ENCODE measurements around the gene MCC.

The MCC gene

DNA sequence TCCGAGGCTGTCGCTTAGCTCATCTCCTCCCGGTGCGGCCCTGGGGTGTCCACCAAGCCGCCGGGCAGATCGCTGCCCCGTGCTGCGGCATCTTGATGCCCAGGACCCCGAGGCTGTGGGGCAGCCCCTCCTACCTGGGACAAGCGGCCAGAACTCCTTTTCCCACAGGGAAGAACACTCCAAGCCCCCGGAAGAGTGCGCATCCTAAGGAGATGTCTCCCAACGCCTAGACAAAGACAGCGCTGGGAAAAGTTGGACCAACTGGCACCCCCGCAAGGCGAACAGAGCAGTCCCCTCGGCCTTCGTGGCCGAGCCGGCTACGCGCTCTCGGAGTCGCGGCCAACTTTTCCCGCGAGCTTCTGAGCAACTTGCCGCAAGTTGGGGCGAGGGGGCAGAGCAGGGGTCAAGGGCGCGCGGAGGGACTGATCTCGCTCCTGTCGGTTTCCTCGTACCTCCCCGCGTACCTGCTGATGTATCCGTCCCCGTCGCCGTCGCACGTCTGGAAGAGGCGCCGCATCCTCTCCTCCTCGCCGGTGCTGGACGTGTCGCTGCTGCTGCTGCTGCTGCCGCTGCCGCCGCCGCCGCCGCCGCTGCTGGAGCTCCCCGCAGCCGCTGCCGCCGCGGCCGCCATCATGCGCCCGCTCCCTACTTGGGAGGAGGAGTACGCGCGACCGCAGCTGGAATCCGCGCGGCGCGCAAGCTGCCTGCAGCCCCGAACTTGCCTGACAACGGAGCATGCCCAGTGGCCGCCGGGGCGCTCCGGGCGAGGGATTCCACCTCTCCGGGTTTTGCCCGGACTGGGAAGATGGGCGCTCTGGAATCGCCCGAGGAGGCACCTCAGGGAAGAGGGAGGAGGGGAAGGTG, at the start of gene MCC:
TSS of gene MCC (minus strand) at position 673 of the 864 bp plus-strand sequence.
- Histone ChIP-seq H3K9ac (ENCODE audit: low read depth in 1 of 2, low read length in 2 of 2) (peak within 1 kb of the TSS; percentile 3 to 36), H3K36me3 (ENCODE audit: control insufficient read depth in 2 of 2, insufficient read depth in 2 of 2, low read length in 2 of 2) (no peaks in the 10 kb centered on the region), H3K4me3 (ENCODE audit: low read length in 2 of 2) (peak within 1 kb of the TSS; percentile 63 to 72), H3K9me3 (ENCODE audit: control insufficient read depth in 2 of 2, low read length in 2 of 2) (peaks cover 5 to 7% of the 10 kb centered on the region in 2 donors), H3K27ac (ENCODE audit: low read depth in 2 of 2, low read length in 2 of 2) (no peak within 1 kb of the TSS), H3K27me3 (ENCODE audit: control insufficient read depth in 2 of 2, insufficient read depth in 2 of 2, low read length in 2 of 2) (peaks cover 27 to 31% of the 10 kb centered on the region in 2 donors), H3K4me1 (ENCODE audit: control insufficient read depth in 2 of 2, insufficient read depth in 2 of 2, low read length in 2 of 2) (peaks cover 5 to 9% of the 10 kb centered on the region in 2 donors)

DNA sequence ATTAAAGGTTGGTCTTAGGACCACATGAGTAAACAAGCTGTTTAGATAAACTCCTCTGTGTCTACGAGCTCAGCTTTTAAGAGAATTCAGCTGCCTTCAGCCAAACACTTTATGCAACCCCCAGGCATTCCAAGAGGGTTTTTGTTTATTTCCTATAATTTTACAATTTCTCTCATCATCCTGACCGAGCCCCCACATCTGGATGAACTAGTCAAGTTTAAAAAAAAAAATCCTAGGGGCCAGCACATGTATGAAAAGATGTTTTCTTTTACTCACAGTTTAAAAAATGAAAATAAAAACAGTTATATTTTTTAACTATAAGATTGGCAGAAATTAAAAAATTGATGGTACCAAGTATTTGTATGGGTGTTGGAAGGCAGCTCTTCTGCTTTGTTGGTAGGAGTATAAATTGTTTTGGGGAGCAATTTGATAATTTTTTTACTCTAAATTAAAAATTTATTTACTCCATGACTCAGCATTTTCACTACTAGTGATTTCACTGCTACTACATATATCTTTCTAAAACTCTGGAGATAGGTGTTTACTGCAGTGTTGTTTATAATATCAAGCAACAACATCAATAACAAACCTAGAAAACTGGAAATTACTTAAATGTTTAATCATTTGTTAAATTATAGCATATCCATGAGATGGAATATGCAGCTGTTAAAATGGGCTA, 43.4 kb upstream of the MCC start:
- H3K36me3 ChIP-seq (ENCODE audit: control insufficient read depth in 2 of 2, insufficient read depth in 2 of 2, low read length in 2 of 2): peaks cover 7 to 30% of the 10 kb centered on the region in 2 donors
- H3K27ac ChIP-seq (ENCODE audit: low read depth in 2 of 2, low read length in 2 of 2): no peak overlapping the region
- H3K9me3 ChIP-seq (ENCODE audit: control insufficient read depth in 2 of 2, low read length in 2 of 2): peaks cover 4 to 9% of the 10 kb centered on the region in 2 donors
- H3K4me3 ChIP-seq (ENCODE audit: low read length in 2 of 2): no peak overlapping the region
- no peaks in the 10 kb centered on the region for H3K27me3 ChIP-seq (ENCODE audit: control insufficient read depth in 2 of 2, insufficient read depth in 2 of 2, low read length in 2 of 2)
- H3K4me1 ChIP-seq (ENCODE audit: control insufficient read depth in 2 of 2, insufficient read depth in 2 of 2, low read length in 2 of 2): no peaks in the 10 kb centered on the region
- no peak overlapping the region for H3K9ac ChIP-seq (ENCODE audit: low read depth in 1 of 2, low read length in 2 of 2)

DNA sequence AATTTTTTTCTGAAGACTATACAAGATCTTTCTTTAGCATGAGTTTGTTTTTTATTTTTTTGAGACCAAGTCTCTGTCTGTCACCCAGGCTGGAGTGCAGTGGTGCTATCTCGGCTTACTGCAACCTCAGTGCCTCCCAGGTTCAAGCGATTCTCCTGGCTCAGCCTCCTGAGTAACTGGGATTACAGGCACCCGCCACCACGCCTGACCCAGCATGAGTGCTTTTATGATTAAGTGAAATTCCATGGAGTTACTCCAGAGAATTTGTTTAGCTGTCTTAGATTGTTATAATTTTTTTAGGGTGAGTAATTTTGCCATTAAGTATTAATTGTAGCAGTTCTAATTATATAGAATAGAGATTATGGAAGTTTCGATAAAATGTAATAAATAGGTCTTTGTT, 39.5 kb upstream of the MCC start:
- H3K36me3 ChIP-seq (ENCODE audit: control insufficient read depth in 2 of 2, insufficient read depth in 2 of 2, low read length in 2 of 2): peaks cover under 1 to 7% of the 10 kb centered on the region in 2 donors
- no peaks in the 10 kb centered on the region for H3K27me3 ChIP-seq (ENCODE audit: control insufficient read depth in 2 of 2, insufficient read depth in 2 of 2, low read length in 2 of 2)
- H3K4me1 ChIP-seq (ENCODE audit: control insufficient read depth in 2 of 2, insufficient read depth in 2 of 2, low read length in 2 of 2): no peaks in the 10 kb centered on the region
- no peak overlapping the region for H3K9ac ChIP-seq (ENCODE audit: low read depth in 1 of 2, low read length in 2 of 2)
- no peak overlapping the region for H3K27ac ChIP-seq (ENCODE audit: low read depth in 2 of 2, low read length in 2 of 2)
- H3K9me3 ChIP-seq (ENCODE audit: control insufficient read depth in 2 of 2, low read length in 2 of 2): peaks cover 4 to 9% of the 10 kb centered on the region in 2 donors
- H3K4me3 ChIP-seq (ENCODE audit: low read length in 2 of 2): no peak overlapping the region

DNA sequence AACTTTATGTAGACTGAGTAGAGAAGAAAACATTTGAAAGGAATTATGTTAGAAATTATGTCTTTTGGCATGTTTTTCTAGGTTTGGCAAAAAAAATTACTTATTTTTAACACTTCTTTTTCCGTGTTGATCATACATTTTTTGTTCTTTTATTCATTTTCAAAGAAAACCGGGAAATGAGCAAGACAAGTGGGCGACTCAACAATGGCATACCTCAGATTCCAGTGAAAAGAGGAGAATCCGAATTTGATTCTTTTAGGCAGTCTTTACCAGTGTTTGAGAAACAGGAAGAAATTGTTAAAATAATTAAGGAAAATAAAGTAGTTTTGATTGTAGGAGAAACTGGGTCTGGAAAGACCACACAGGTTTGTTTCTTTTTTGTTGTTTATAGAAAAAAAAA, 38.2 kb upstream of the MCC start:
- Histone ChIP-seq H3K4me3 (ENCODE audit: low read length in 2 of 2) (no peak overlapping the region), H3K36me3 (ENCODE audit: control insufficient read depth in 2 of 2, insufficient read depth in 2 of 2, low read length in 2 of 2) (peaks cover 0 to 7% of the 10 kb centered on the region in 2 donors), H3K9me3 (ENCODE audit: control insufficient read depth in 2 of 2, low read length in 2 of 2) (peaks cover 0 to 6% of the 10 kb centered on the region in 2 donors), H3K27me3 (ENCODE audit: control insufficient read depth in 2 of 2, insufficient read depth in 2 of 2, low read length in 2 of 2) (no peaks in the 10 kb centered on the region), H3K9ac (ENCODE audit: low read depth in 1 of 2, low read length in 2 of 2) (no peak overlapping the region), H3K27ac (ENCODE audit: low read depth in 2 of 2, low read length in 2 of 2) (no peak overlapping the region), H3K4me1 (ENCODE audit: control insufficient read depth in 2 of 2, insufficient read depth in 2 of 2, low read length in 2 of 2) (no peaks in the 10 kb centered on the region)

DNA sequence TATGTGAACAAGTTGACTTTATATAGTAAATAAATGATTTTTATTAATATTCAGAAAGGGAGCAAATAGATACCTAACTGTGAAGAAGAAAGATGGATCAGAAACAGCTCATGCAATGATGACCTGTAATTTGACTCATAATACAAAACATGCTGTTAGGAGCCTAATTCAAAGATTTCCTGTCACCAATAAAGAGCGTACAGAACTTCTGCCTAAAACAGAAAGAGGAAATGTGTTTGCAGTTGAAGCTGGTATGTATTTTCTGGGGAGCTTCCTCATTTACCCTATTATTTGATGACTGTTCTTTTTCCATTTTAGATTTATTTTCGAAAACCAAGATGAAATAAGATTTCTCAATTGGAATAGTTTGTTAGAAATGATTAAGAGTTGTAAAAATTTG, 36.7 kb upstream of the MCC start:
- Histone ChIP-seq H3K9ac (ENCODE audit: low read depth in 1 of 2, low read length in 2 of 2) (no peak overlapping the region), H3K27ac (ENCODE audit: low read depth in 2 of 2, low read length in 2 of 2) (no peak overlapping the region), H3K4me3 (ENCODE audit: low read length in 2 of 2) (no peak overlapping the region), H3K4me1 (ENCODE audit: control insufficient read depth in 2 of 2, insufficient read depth in 2 of 2, low read length in 2 of 2) (no peaks in the 10 kb centered on the region), H3K27me3 (ENCODE audit: control insufficient read depth in 2 of 2, insufficient read depth in 2 of 2, low read length in 2 of 2) (no peaks in the 10 kb centered on the region), H3K36me3 (ENCODE audit: control insufficient read depth in 2 of 2, insufficient read depth in 2 of 2, low read length in 2 of 2) (peaks cover 0 to 3% of the 10 kb centered on the region in 2 donors), H3K9me3 (ENCODE audit: control insufficient read depth in 2 of 2, low read length in 2 of 2) (no peaks in the 10 kb centered on the region)

DNA sequence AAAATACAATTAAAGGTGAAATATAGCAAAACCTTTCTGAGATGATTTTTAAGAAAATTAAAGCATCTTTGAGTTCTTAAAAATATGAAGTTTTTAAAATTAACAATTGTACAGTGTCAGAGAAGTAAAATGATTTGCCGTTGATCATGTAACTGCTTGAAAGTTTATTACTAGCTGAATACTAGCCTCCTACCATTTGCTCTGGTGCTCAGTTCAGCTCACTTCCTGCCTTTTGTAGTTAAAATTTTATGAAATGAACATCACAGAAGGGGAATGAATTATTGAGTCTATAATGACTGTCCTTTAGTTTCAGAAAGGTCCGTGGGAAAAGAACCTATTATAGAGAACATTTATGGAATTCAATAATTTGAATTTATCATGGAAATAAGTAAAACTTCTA, 34.9 kb upstream of the MCC start:
- Histone ChIP-seq H3K4me1 (ENCODE audit: control insufficient read depth in 2 of 2, insufficient read depth in 2 of 2, low read length in 2 of 2) (no peaks in the 10 kb centered on the region), H3K9ac (ENCODE audit: low read depth in 1 of 2, low read length in 2 of 2) (no peak overlapping the region), H3K36me3 (ENCODE audit: control insufficient read depth in 2 of 2, insufficient read depth in 2 of 2, low read length in 2 of 2) (peaks cover 0 to 3% of the 10 kb centered on the region in 2 donors), H3K9me3 (ENCODE audit: control insufficient read depth in 2 of 2, low read length in 2 of 2) (no peaks in the 10 kb centered on the region), H3K27ac (ENCODE audit: low read depth in 2 of 2, low read length in 2 of 2) (no peak overlapping the region), H3K4me3 (ENCODE audit: low read length in 2 of 2) (no peak overlapping the region), H3K27me3 (ENCODE audit: control insufficient read depth in 2 of 2, insufficient read depth in 2 of 2, low read length in 2 of 2) (no peaks in the 10 kb centered on the region)

DNA sequence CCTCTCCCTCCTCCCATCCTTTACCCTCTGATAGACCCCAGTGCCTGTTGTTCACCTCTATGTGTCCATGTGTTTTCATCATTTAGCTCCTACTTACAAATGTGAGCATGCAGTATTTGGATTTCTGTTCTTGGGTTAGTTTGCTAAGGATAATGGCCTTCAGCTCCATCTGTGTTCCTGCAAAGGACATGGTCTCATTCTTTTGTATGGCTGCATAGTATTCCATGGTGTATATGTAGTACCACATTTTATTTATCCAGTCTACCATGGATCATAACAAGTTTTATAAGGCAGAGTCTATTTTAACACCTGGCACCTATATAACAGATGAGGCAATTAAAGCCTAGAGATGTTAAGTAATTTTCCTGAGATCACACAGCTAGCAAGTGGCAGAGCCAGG, 32.6 kb upstream of the MCC start:
- Histone ChIP-seq H3K36me3 (ENCODE audit: control insufficient read depth in 2 of 2, insufficient read depth in 2 of 2, low read length in 2 of 2) (peaks cover 0 to 10% of the 10 kb centered on the region in 2 donors), H3K9me3 (ENCODE audit: control insufficient read depth in 2 of 2, low read length in 2 of 2) (no peaks in the 10 kb centered on the region), H3K4me3 (ENCODE audit: low read length in 2 of 2) (no peak overlapping the region), H3K4me1 (ENCODE audit: control insufficient read depth in 2 of 2, insufficient read depth in 2 of 2, low read length in 2 of 2) (no peaks in the 10 kb centered on the region), H3K27me3 (ENCODE audit: control insufficient read depth in 2 of 2, insufficient read depth in 2 of 2, low read length in 2 of 2) (no peaks in the 10 kb centered on the region), H3K9ac (ENCODE audit: low read depth in 1 of 2, low read length in 2 of 2) (no peak overlapping the region), H3K27ac (ENCODE audit: low read depth in 2 of 2, low read length in 2 of 2) (no peak overlapping the region)

DNA sequence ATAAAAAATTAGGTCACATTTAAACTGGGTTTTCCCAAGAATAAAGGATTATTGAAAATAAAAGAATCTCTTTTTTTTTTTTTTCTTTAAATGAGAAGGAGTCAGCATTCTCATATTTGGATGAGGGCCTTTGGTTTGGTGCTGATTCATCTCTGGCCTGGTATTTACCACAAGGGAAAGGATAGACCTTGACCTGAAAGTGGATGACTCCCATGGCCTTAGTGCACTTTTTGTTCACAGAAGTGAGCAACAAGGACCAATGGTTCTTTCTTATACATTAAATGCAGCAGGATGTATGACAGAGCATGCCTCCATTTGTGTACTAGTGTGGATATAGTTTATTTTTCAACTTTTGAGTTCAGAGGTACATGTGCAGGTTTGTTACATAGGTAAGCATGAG, 32.2 kb upstream of the MCC start:
- Histone ChIP-seq H3K9me3 (ENCODE audit: control insufficient read depth in 2 of 2, low read length in 2 of 2) (no peaks in the 10 kb centered on the region), H3K27ac (ENCODE audit: low read depth in 2 of 2, low read length in 2 of 2) (no peak overlapping the region), H3K27me3 (ENCODE audit: control insufficient read depth in 2 of 2, insufficient read depth in 2 of 2, low read length in 2 of 2) (no peaks in the 10 kb centered on the region), H3K4me1 (ENCODE audit: control insufficient read depth in 2 of 2, insufficient read depth in 2 of 2, low read length in 2 of 2) (no peaks in the 10 kb centered on the region), H3K4me3 (ENCODE audit: low read length in 2 of 2) (no peak overlapping the region), H3K36me3 (ENCODE audit: control insufficient read depth in 2 of 2, insufficient read depth in 2 of 2, low read length in 2 of 2) (peaks cover 0 to 10% of the 10 kb centered on the region in 2 donors), H3K9ac (ENCODE audit: low read depth in 1 of 2, low read length in 2 of 2) (no peak overlapping the region)

DNA sequence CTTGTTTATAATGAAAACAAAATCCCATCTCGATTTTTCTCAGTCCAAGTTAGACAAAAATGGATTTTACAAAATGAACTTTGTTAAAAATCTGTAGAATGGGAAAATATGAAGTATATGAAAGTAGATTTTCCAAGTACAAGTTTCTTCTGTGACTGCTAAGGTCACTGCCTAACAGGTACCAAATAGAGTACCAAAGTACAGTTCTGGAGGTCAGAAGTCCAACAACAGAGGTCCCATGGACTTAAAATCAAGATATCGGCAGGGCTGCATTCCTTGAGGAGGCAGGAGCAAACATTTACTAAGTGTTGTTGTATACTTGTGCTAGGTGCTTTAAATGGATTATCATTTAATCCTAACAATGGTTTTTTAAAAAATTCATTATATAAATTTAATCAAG, 31.2 kb upstream of the MCC start:
- H3K36me3 ChIP-seq (ENCODE audit: control insufficient read depth in 2 of 2, insufficient read depth in 2 of 2, low read length in 2 of 2): peaks cover 0 to 10% of the 10 kb centered on the region in 2 donors
- H3K4me1 ChIP-seq (ENCODE audit: control insufficient read depth in 2 of 2, insufficient read depth in 2 of 2, low read length in 2 of 2): peaks cover under 1 to 2% of the 10 kb centered on the region in 2 donors
- H3K27me3 ChIP-seq (ENCODE audit: control insufficient read depth in 2 of 2, insufficient read depth in 2 of 2, low read length in 2 of 2): no peaks in the 10 kb centered on the region
- H3K4me3 ChIP-seq (ENCODE audit: low read length in 2 of 2): no peak overlapping the region
- no peak overlapping the region for H3K9ac ChIP-seq (ENCODE audit: low read depth in 1 of 2, low read length in 2 of 2)
- no peak overlapping the region for H3K27ac ChIP-seq (ENCODE audit: low read depth in 2 of 2, low read length in 2 of 2)
- no peaks in the 10 kb centered on the region for H3K9me3 ChIP-seq (ENCODE audit: control insufficient read depth in 2 of 2, low read length in 2 of 2)

DNA sequence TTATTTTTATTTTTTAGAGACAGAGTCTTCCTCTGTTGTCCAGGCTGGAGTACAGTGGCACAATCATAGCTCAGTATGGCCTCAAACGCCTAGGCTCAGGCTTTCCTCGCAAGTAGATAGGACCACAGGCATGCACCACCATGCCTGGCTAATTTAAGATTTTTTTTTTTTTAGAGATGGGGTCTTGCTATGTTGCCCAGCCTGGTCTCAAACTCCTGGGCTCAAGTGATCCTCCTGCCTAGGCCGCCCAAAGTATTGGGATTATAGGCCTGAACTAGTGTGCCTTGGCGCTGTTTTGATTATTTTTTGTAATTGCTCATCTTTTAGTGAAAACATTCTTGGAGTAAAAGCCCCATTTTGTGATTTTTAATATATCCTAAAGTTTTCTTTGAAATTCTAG, 30.6 kb upstream of the MCC start:
- H3K27ac ChIP-seq (ENCODE audit: low read depth in 2 of 2, low read length in 2 of 2): no peak overlapping the region
- no peaks in the 10 kb centered on the region for H3K9me3 ChIP-seq (ENCODE audit: control insufficient read depth in 2 of 2, low read length in 2 of 2)
- H3K4me3 ChIP-seq (ENCODE audit: low read length in 2 of 2): no peak overlapping the region
- H3K27me3 ChIP-seq (ENCODE audit: control insufficient read depth in 2 of 2, insufficient read depth in 2 of 2, low read length in 2 of 2): no peaks in the 10 kb centered on the region
- peaks cover 0 to 10% of the 10 kb centered on the region in 2 donors for H3K36me3 ChIP-seq (ENCODE audit: control insufficient read depth in 2 of 2, insufficient read depth in 2 of 2, low read length in 2 of 2)
- H3K4me1 ChIP-seq (ENCODE audit: control insufficient read depth in 2 of 2, insufficient read depth in 2 of 2, low read length in 2 of 2): peaks cover 3 to 4% of the 10 kb centered on the region in 2 donors
- H3K9ac ChIP-seq (ENCODE audit: low read depth in 1 of 2, low read length in 2 of 2): no peak overlapping the region

Measured in mucosa of rectum (tissue), 2 donors.